HepG2 (cell line): ENCODE measurements around the gene TDRD3. TPM values are rescaled to one million over a fixed set of nuclear protein-coding genes. Genes with fewer than 3 reads are reported as not detected.

Experiments used
- ATAC-seq: fragments of 200-7000 bp; cut with Tn5 transposase; 3 replicates; pipeline ENCODE4 v1.9.1; 2020; ENCODE audit warnings: mild to moderate bottlenecking, moderate library complexity
- BruUV-seq: library from RNA; stranded (reverse); fragments of 400-500 nt; replicated peaks from 2 replicates; lab custom pipeline; 2021; lab: Mats Ljungman, UMichigan
- CTCF ChIA-PET: fragments of 300-600 bp; formaldehyde crosslinking; extraction: SDS; loops from one replicate; lab custom pipeline; 2021; ENCODE audit warnings: low total read pairs, inconsistent platforms, low intra/inter-chr PET ratio; lab: Yijun Ruan, JAX
- POLR2A ChIA-PET: fragments of 350-600 bp; sonication (Branson Sonifier 250); formaldehyde crosslinking; loops from one replicate; lab custom pipeline; 2020; ENCODE audit warnings: antibody characterized with exemption, inconsistent platforms; lab: Yijun Ruan, JAX
- DNase-seq: peaks from one replicate; pipeline ENCODE4 v3.0.0-alpha.2; 2015; ENCODE audit warnings: low spot score
- FAIRE-seq: peaks from 3 replicates; lab custom pipeline; 2011; peaks lifted over from hg19 to GRCh38; lab: Jason Lieb, UNC
- H2AFZ ChIP-seq: one replicate; pipeline ENCODE4 v1.6.1; 2011; ENCODE audit warnings: low read length, inconsistent platforms
- H3K27ac ChIP-seq: fragments of 300-600 bp; 3 replicates; pipeline ENCODE4 v1.8.0; 2011; ENCODE audit warnings: mixed run types, mild to moderate bottlenecking, mixed read lengths, low read length, inconsistent platforms; ENCODE audit not compliant: insufficient read depth; ENCODE audit errors: extremely low read length
- H3K27me3 ChIP-seq, 2 experiments: fragments of 200-600 bp in 1 of 2; 2 replicates in 1 of 2; 3 replicates in 1 of 2; pipeline versions ENCODE4 v1.6.0 to v1.8.0; 2011; ENCODE audit warnings: low read length in 2 of 2, mild to moderate bottlenecking in 2 of 2, moderate library complexity in 2 of 2, inconsistent platforms in 1 of 2; ENCODE audit not compliant: insufficient read depth in 2 of 2, control insufficient read depth in 1 of 2
- H3K36me3 ChIP-seq, 2 experiments: fragments of 200-600 bp in 1 of 2; replicated peaks in 1 of 2; 2 replicates in 1 of 2; 3 replicates in 1 of 2; pipeline versions ENCODE4 v1.5.1 to v1.8.0; 2011; ENCODE audit warnings: low read length in 2 of 2, inconsistent platforms in 1 of 2; ENCODE audit not compliant: insufficient read depth in 2 of 2, control insufficient read depth in 1 of 2
- H3K4me1 ChIP-seq: 2 replicates; pipeline ENCODE4 v1.5.1; 2012; ENCODE audit warnings: low read length, inconsistent platforms; ENCODE audit not compliant: insufficient read depth
- H3K4me2 ChIP-seq: 2 replicates; pipeline ENCODE4 v1.6.0; 2011; ENCODE audit warnings: low read depth, low read length, inconsistent platforms
- H3K4me3 ChIP-seq, 3 experiments: fragments of 200-600 bp in 1 of 3; sonication (generic), shearing (Covaris generic) in 1 of 3; replicated peaks in 1 of 3; 2 replicates each; pipeline ENCODE4 v1.5.1; 2011 to 2016; ENCODE audit warnings: low read length in 3 of 3, inconsistent platforms in 2 of 3, low read depth in 2 of 3, mild to moderate bottlenecking in 2 of 3, control low read depth in 1 of 3, mixed read lengths in 1 of 3; ENCODE audit not compliant: insufficient read depth in 1 of 3
- H3K79me2 ChIP-seq: one replicate; pipeline ENCODE4 v1.6.1; 2011; ENCODE audit warnings: low read length, inconsistent platforms; ENCODE audit not compliant: insufficient read depth
- H3K9ac ChIP-seq: 2 replicates; pipeline ENCODE4 v1.6.0; 2011; ENCODE audit warnings: mild to moderate bottlenecking, low read depth, low read length, inconsistent platforms; ENCODE audit not compliant: insufficient read depth
- H3K9me3 ChIP-seq: 2 replicates; pipeline ENCODE4 v1.5.1; 2012; ENCODE audit warnings: mild to moderate bottlenecking, low read length
- H4K20me1 ChIP-seq: 2 replicates; pipeline ENCODE4 v1.6.0; 2011; ENCODE audit warnings: inconsistent platforms, mild to moderate bottlenecking, low read length, moderate library complexity; ENCODE audit not compliant: insufficient read depth
- CERS6 ChIP-seq: sonication (generic); formaldehyde crosslinking; IDR thresholded peaks from 2 replicates; pipeline ENCODE4 v1.5.0; 2020; ENCODE audit warnings: missing genetic modification reagents
- DDIT3 ChIP-seq: sonication (generic); formaldehyde crosslinking; IDR thresholded peaks from 2 replicates; pipeline ENCODE4 v1.4.0; 2020; ENCODE audit warnings: mild to moderate bottlenecking, missing genetic modification reagents
- GABPB1 ChIP-seq: IDR thresholded peaks from 2 replicates; pipeline ENCODE4 v1.6.1; 2016; ENCODE audit warnings: mild to moderate bottlenecking, missing genetic modification reagents, moderate library complexity, missing compliant biosample characterization
- HNF4G ChIP-seq, 2 experiments: sonication (generic) in 1 of 2; formaldehyde crosslinking in 1 of 2; IDR thresholded peaks; 2 replicates each; pipeline versions ENCODE4 v1.4.0 to v1.6.1; 2011 to 2020; ENCODE audit warnings: borderline replicate concordance in 2 of 2, low read depth in 2 of 2, mild to moderate bottlenecking in 2 of 2, low read length in 1 of 2, missing genetic modification reagents in 1 of 2, moderate library complexity in 1 of 2
- HOXA7 ChIP-seq: sonication (generic); formaldehyde crosslinking; IDR thresholded peaks from 2 replicates; pipeline ENCODE4 v1.8.1; 2022; ENCODE audit warnings: mild to moderate bottlenecking, missing genetic modification reagents, moderate library complexity
- IKZF5 ChIP-seq: IDR thresholded peaks from 2 replicates; pipeline ENCODE4 v1.6.1; 2018; ENCODE audit warnings: missing genetic modification reagents, mild to moderate bottlenecking, missing compliant biosample characterization
- LCORL ChIP-seq, 2 experiments: fragments of 450-650 bp in 1 of 2; sonication (generic) in 1 of 2; formaldehyde crosslinking in 1 of 2; IDR thresholded peaks; 2 replicates each; pipeline versions ENCODE4 v1.5.0 to v1.6.1; 2017 to 2020; ENCODE audit warnings: antibody characterized with exemption in 1 of 2, missing genetic modification reagents in 1 of 2
- NR1H2 ChIP-seq: sonication (generic); formaldehyde crosslinking; IDR thresholded peaks from 2 replicates; pipeline ENCODE4 v1.8.1; 2022; ENCODE audit warnings: low read depth, missing genetic modification reagents, borderline replicate concordance
- SETDB1 ChIP-seq: sonication (generic); formaldehyde crosslinking; IDR thresholded peaks from 2 replicates; pipeline ENCODE4 v1.5.1; 2020; ENCODE audit warnings: missing genetic modification reagents, mild to moderate bottlenecking, borderline replicate concordance
- TCF7 ChIP-seq: sonication (generic); IDR thresholded peaks from 2 replicates; pipeline ENCODE4 v1.6.1; 2016; ENCODE audit warnings: antibody characterized with exemption, low read depth
- ZBTB44 ChIP-seq: sonication (generic); formaldehyde crosslinking; IDR thresholded peaks from 2 replicates; pipeline ENCODE4 v1.4.0; 2020; ENCODE audit warnings: missing genetic modification reagents
- ZNF335 ChIP-seq: sonication (generic); formaldehyde crosslinking; IDR thresholded peaks from 2 replicates; pipeline ENCODE4 v1.4.0; 2020; ENCODE audit warnings: missing genetic modification reagents
- WGBS: methylation state at CpG from one replicate; pipeline ENCODE4 v1.1.6; 2017; ENCODE audit warnings: low lambda C conversion rate; 5-methylcytosine and 5-hydroxymethylcytosine counted together
- in situ Hi-C: cut with HindIII; loops from 2 replicates; pipeline ENCODE4 v1.10.0; 2017; ENCODE audit warnings: low pct_unique_long_range_greater_than_20kb; ENCODE audit not compliant: extremely low pct_ligation_motif_present
- intact Hi-C: fragments of 100-400 bp; cut with micrococcal nuclease; formaldehyde crosslinking; loops from one replicate; pipeline ENCODE4 v1.10.0; 2022; ENCODE audit not compliant: unreplicated experiment
- polyA plus RNA-seq, 8 experiments: library from polyadenylated mRNA; depleted of rRNA in 3 of 8; stranded (reverse) in 7 of 8; unstranded in 1 of 8; fragments of >200 nt; fragmentation: Illumina TruSeq in 4 of 8; extraction: Trizol in 4 of 8; gene quantifications; 2 replicates each; pipeline versions ENCODE4 v1.2.1 to v1.2.3, GENCODE V29; 2011 to 2016; ENCODE audit warnings: low read depth in 4 of 8, missing spikeins in 1 of 8, mixed read lengths in 1 of 8; ENCODE audit not compliant: insufficient read depth in 1 of 8
- total RNA-seq, 5 experiments: library from RNA; depleted of rRNA; stranded (reverse); fragments of >200 nt; fragmentation: Illumina TruSeq; extraction: Trizol; gene quantifications; 2 replicates each; pipeline ENCODE4 v1.2.3, GENCODE V29; 2016; ENCODE audit warnings: low read depth in 1 of 5

The TDRD3 gene
- total and polyA plus RNA-seq, 2 of the 13 experiments (the other 11 are each of a cell fraction or from before 2014, with no cell fraction given) = 4.7 to 11.8 TPM

GRCh38 chr13:60433505-60433904, 36.5 kb downstream of the TDRD3 start:
- whole genome bisulfite sequencing = 83% methylated on average over 6 of the region's 6 CpGs
- CTCF ChIA-PET = no interaction called here
- FAIRE-seq (no peak), ATAC-seq (no peak), DNase-seq (no peak)
- H3K9me3 ChIP-seq = no peaks in the 10 kb centered on the region
- POLR2A ChIA-PET = no interaction called here
- H3K4me1 ChIP-seq = no peaks in the 10 kb centered on the region
- no TSS peak for BruUV-seq
- no peak overlapping the region for H2AFZ ChIP-seq
- no peaks in the 10 kb centered on the region for H3K27me3 ChIP-seq
- no peak overlapping the region for H3K4me3 ChIP-seq
- H3K4me2 ChIP-seq = no peak overlapping the region
- TF ChIP-seq TCF7 = no peak
- no peak for TF ChIP-seq DDIT3 (CRISPR knock-in tag)
- TF ChIP-seq HNF4G (IDR thresholded peaks at IDR 0.05; ENCODE audit: borderline replicate concordance, low read depth, low read length) = no peak
- no peak for TF ChIP-seq HNF4G (CRISPR knock-in tag; IDR thresholded peaks at IDR 0.05; ENCODE audit: borderline replicate concordance, low read depth)
- TF ChIP-seq NR1H2 = no peak
- no peak for TF ChIP-seq HOXA7
- TF ChIP-seq ZNF335 (CRISPR knock-in tag) = no peak
- TF ChIP-seq CERS6 (CRISPR knock-in tag) = no peak
- TF ChIP-seq SETDB1 = no peak
- TF ChIP-seq IKZF5 = no peak
- TF ChIP-seq ZBTB44 (CRISPR knock-in tag) = no peak
- no peak for TF ChIP-seq GABPB1 (CRISPR knock-in tag)
- TF ChIP-seq LCORL (IDR thresholded peaks at IDR 0.05) = no peak
- no peak for TF ChIP-seq LCORL (CRISPR knock-in tag; IDR thresholded peaks at IDR 0.05)
- H3K36me3 ChIP-seq = no peaks in the 10 kb centered on the region
- H3K79me2 ChIP-seq = no peaks in the 10 kb centered on the region
- no peak overlapping the region for H3K9ac ChIP-seq
- intact Hi-C loops = loop anchor here (5.0 to 10.0 kb wide), 2 partner anchors 751 to 1039 kb away; no protein-coding TSS in a partner anchor
- H3K27ac ChIP-seq = no peak overlapping the region
- in situ Hi-C loops = no loop called here
- no peaks in the 10 kb centered on the region for H4K20me1 ChIP-seq
